Right lung (tissue), 5 donors: ENCODE measurements around the gene SNRNP48. TPM values are rescaled to one million over a fixed set of nuclear protein-coding genes. Genes with fewer than 3 reads are reported as not detected.

Experiments
- DNase-seq, 2 donors: peaks; one replicate each; pipeline ENCODE4 v3.0.0-alpha.2; 2013
- polyA plus RNA-seq, 5 donors: library from polyadenylated mRNA; unstranded; fragments of 120-200 nt; gene quantifications; one replicate each; pipeline versions ENCODE4 v1.2.1 to v1.2.3, GENCODE V29; 2013; ENCODE audit warnings: inconsistent platforms in 1 of 5, low replicate concordance in 1 of 5; ENCODE audit not compliant: insufficient read length in 5 of 5, insufficient read depth in 1 of 5

The SNRNP48 gene
- polyA plus RNA-seq, 5 donors, result 18.6 to 35.2 (median 27.1) TPM

GRCh38 chr6:7640607-7641577 is 50.9 kb downstream of the SNRNP48 start:
- DNase-seq, result no peak

GRCh38 chr6:7642791-7643190 is 52.8 kb downstream of the SNRNP48 start:
- DNase-seq, result no peak

DNA sequence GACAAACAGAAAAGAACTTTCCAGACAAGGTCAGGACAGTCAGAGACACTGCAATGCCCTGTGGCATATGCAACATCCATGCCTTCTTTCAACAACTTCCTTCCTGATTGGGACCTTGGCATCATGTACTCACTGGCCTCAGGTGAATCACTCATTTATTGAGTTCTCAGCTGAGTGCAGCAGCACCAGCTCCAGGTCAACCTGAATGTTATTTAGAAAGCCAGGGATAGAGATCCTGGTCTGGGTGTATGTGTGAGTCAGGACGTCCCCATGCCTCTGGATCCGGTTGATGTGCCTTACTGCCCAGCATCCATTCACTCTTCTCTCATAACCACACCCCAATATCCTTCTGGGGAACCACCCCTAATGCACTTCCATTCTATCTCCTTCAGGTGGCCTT is 54.4 kb downstream of the SNRNP48 start:
- no peak for DNase-seq

DNA sequence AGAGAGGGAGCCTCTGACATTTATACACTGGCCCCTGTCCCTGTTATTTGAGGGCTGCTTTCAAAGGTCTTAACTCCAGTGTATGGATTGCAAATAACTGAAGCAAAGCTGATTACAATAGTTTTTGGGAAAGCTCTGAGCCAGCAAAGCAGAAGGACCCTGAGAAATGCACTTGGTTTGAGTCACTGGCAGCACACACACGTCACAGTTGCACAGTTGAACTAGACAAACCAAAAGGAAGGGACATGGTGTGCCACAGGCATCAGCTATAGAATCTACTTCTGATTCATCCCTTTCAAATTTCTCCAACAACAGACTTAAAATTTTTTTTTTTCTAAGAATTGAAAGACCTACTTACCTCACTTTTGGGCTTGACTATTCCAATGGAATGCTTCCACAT is 56.4 kb downstream of the SNRNP48 start:
- DNase-seq, result no peak

- no peak for DNase-seq
These were observed 57.5 kb downstream of the SNRNP48 start for GRCh38 chr6:7647504-7647903.

DNA sequence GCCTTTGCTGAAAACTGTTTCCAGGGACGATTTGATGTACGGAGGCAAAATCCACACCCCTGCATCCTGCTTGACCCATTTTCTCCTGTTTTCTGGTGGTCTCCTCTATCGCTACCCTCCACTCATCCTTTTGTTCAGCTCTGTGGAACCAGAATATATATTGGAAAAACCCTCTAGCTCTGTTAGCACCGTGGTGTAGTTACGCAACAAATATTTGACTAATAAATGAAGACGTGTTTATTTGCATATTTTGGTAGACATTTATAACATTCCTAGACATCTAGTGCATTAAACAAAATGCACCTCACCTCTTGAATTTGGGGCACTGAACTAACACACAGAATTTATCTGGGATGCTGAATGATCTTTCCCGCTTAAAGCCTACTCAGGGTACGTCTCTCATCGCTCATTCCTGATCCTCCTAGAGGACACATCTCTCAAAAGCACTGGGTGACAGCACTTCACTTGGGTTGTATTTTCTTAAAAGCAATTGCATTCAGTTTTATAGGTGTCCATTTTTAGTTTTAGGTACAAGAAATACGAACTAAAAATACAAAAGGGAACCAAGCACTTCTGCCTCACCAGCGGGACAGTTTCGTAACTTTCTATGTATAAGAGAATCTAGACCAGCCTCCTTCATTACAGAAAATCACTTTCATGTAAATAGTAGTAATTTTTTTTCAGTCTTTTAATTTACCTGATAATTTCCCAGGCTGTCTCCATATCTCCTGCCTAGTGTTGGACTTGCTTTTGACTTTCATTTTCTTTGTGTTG is 59.2 kb downstream of the SNRNP48 start:
- no peak for DNase-seq

DNA sequence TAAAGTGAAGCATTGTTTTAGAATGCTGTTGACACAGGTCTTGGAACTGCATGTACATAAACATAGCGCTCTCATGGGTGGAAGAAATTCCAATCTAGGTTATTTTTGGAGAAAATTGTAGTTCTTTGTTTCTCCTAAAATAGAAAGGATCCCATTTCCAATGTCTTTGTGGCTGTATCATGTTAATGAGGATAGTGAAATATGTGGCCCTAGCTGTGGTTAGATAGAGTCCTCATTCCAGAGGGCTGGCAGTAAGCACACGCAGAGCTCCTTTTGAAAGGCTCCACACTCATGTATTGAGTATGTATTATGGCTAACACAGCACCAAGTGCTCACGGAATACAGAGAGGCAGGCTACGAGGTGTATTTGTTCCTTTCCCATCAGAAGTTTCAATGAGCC is 60.9 kb downstream of the SNRNP48 start:
- no peak for DNase-seq

GRCh38 chr6:7652957-7653356 is 63.0 kb downstream of the SNRNP48 start:
- no peak for DNase-seq

DNA sequence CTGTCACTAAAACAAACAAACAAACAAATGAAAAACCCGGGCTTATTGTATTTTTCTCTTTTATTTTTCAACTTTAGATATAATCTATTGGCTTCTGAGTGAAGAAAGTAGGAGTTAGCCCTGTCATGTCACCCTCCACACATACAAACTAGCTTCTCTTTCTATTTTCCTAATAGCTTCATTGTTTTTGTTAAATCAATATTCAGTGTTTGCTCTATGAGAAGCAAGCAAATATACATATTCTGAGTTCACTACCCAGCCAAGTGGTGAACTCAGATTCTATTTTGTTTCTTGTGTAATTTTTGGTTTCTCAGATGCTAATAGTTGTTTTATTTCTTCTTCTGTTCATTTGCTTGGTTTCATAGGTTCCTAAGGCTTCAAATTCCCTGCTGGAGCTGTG is 66.4 kb downstream of the SNRNP48 start:
- DNase-seq, result no peak

GRCh38 chr6:7658543-7658942 is 68.5 kb downstream of the SNRNP48 start:
- DNase-seq, result no peak

DNA sequence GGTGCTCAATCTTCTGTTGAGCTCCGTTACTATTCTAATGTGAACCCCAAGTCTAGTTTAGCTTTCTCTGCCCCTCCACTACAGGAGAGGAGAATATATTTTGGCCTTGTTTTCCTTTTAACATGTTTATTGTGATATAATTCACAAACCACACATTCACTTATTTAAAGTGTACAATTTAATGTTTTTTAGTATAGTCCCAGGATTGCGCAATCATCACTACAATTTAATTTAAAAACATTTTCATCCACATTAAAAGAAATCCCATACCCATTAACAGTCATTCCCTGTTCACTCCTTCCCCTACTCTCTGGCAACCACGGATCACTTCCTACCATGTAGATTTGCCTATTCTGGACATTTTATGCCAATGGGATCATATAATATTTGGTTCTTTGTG is 71.4 kb downstream of the SNRNP48 start:
- no peak for DNase-seq

Other genes with a start within 250 kb of the SNRNP48 start
- under 1 TPM in 4 of 5 donors, not detected in 1; 0.05 to 0.15 (median 0.10) TPM for gene CAGE1, start 200.5 kb upstream of the SNRNP48 start, polyA plus RNA-seq
- gene RIOK1, start 200.4 kb upstream of the SNRNP48 start, polyA plus RNA-seq, result 10 to 100 TPM; 30.1 to 37.1 (median 32.6) TPM
- gene DSP, start 48.5 kb upstream of the SNRNP48 start, polyA plus RNA-seq, result 10 to 100 TPM; 38.9 to 76.2 (median 60.2) TPM
- 1 to 10 TPM; 2.3 to 5.6 (median 3.8) TPM for gene BMP6, start 135.9 kb downstream of the SNRNP48 start, polyA plus RNA-seq